Stomach (tissue), 4 donors: ENCODE results near the gene PRKG1.

Experiments
- CTCF ChIP-seq, 7 experiments: fragments of 450-650 bp in 4 of 7; fragments of 200-600 bp in 3 of 7; sonication (generic) in 3 of 7; IDR thresholded peaks; one replicate each; pipeline ENCODE4 v1.5.1; 2016 to 2019; ENCODE audit warnings: antibody characterized with exemption in 7 of 7, control low read depth in 2 of 7, mild to moderate bottlenecking in 1 of 7
- EP300 ChIP-seq: sonication (generic); formaldehyde crosslinking; IDR thresholded peaks from one replicate; pipeline ENCODE4 v1.6.1; 2017; ENCODE audit warnings: antibody characterized with exemption
- POLR2A ChIP-seq, 4 donors: fragments of 450-650 bp; IDR thresholded peaks; one replicate each; pipeline ENCODE4 v1.6.1; 2016; ENCODE audit warnings: antibody characterized with exemption in 4 of 4, control low read depth in 2 of 4, mild to moderate bottlenecking in 1 of 4, moderate library complexity in 1 of 4
- POLR2AphosphoS5 ChIP-seq, 3 donors: sonication (generic); formaldehyde crosslinking; IDR thresholded peaks; one replicate each; pipeline ENCODE4 v1.6.1; 2016; ENCODE audit warnings: antibody characterized with exemption in 3 of 3

DNA sequence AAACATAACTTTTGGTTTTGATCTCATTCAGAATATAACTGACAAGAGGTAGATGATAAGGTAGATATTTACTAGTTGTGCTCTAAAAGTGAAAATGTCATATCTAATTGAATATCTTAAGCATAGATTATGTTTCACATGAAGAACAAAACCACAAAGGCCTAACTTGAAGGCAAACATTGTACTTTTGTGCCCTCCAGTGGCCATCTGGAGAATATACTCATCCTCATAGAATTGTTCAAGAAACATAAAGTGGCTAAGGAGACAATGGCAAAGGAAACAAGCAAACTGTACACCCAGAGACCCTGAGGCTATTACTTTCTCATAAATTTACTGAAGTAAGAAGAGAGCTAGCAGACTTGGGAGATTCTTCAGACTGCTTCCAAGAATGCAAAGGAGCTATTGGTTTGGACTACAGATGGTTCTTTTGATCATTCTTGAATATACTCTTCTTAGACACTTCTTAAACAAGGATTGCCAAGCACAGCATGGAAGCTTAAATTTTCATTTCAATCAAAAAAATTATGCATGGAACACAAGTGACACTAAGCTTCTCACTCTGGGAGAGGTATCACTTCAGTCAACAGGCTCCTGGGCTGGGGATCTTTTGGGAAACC lies 1141.6 kb downstream of the PRKG1 start:
- TF ChIP-seq POLR2A (IDR thresholded peaks at IDR 0.05) (no peak), CTCF (IDR thresholded peaks at IDR 0.05) (peak in 5 of 7 experiments; percentile 64 to 80 (median 77)), EP300 (no peak), POLR2AphosphoS5 (IDR thresholded peaks at IDR 0.05) (no peak)
